Measurements from ENCODE around the gene SPDYE17. TPM values are rescaled to one million over a fixed set of nuclear protein-coding genes. Genes with fewer than 3 reads are reported as not detected.
"Not testable (repeated sequence)": the region's sequence is repeated elsewhere in the genome, so short reads cannot be mapped to it uniquely, and the experiment has no call there.

Gene SPDYE17
- not detected for total RNA-seq

- DNase-seq (ENCODE audit: low spot score), result not testable (repeated sequence)
Observed at GRCh38 chr7:77032261-77032660, at the start of gene SPDYE17. TSS of gene SPDYE17 (minus strand) at chr7:77032361. CDS start at chr7:77030570, 1,791 bp downstream.

GRCh38 chr7:77080236-77080635 lies 48.1 kb upstream of the SPDYE17 start:
- DNase-seq (ENCODE audit: low spot score), result not testable (repeated sequence)

- DNase-seq (ENCODE audit: low spot score), result not testable (repeated sequence)
Observed at GRCh38 chr7:77079624-77080023, 47.5 kb upstream of the SPDYE17 start.

GRCh38 chr7:77079112-77079511 lies 47.0 kb upstream of the SPDYE17 start:
- not testable (repeated sequence) for DNase-seq (ENCODE audit: low spot score)

GRCh38 chr7:77077060-77077459 lies 44.9 kb upstream of the SPDYE17 start:
- DNase-seq (ENCODE audit: low spot score), result not testable (repeated sequence)

- DNase-seq (ENCODE audit: low spot score), result not testable (repeated sequence)
Observed at GRCh38 chr7:77074786-77075396, 42.7 kb upstream of the SPDYE17 start.

- DNase-seq (ENCODE audit: low spot score), result not testable (repeated sequence)
Observed at GRCh38 chr7:77071108-77071507, 38.9 kb upstream of the SPDYE17 start.

GRCh38 chr7:77065869-77066268 lies 33.7 kb upstream of the SPDYE17 start:
- DNase-seq (ENCODE audit: low spot score), result not testable (repeated sequence)

- DNase-seq (ENCODE audit: low spot score), result not testable (repeated sequence)
Observed at GRCh38 chr7:77063732-77064131, 31.6 kb upstream of the SPDYE17 start.

- not testable (repeated sequence) for DNase-seq (ENCODE audit: low spot score)
Observed at GRCh38 chr7:77062557-77062956, 30.4 kb upstream of the SPDYE17 start, which contains the start of gene SPDYE18. TSS of gene SPDYE18 (minus strand) at chr7:77062558. CDS start at chr7:77060512, 2,046 bp downstream.

- DNase-seq (ENCODE audit: low spot score), result not testable (repeated sequence)
Observed at GRCh38 chr7:77026349-77026748, 5.8 kb downstream of the SPDYE17 start.

- not testable (repeated sequence) for DNase-seq (ENCODE audit: low spot score)
Observed at GRCh38 chr7:77010074-77010680, 22.0 kb downstream of the SPDYE17 start.

GRCh38 chr7:77008000-77008399 lies 24.2 kb downstream of the SPDYE17 start:
- peak; percentile 95 for DNase-seq (ENCODE audit: low spot score)

GRCh38 chr7:77006127-77007110 lies 25.7 kb downstream of the SPDYE17 start:
- DNase-seq (ENCODE audit: low spot score), result peak; percentile 42

GRCh38 chr7:77005461-77006057 lies 26.6 kb downstream of the SPDYE17 start:
- DNase-seq (ENCODE audit: low spot score), result peak; percentile 41

GRCh38 chr7:77004151-77004550 lies 28.0 kb downstream of the SPDYE17 start:
- peak; percentile 17 for DNase-seq (ENCODE audit: low spot score)

GRCh38 chr7:77003241-77003640 lies 28.9 kb downstream of the SPDYE17 start:
- peak; percentile 41 for DNase-seq (ENCODE audit: low spot score)

GRCh38 chr7:77002678-77003233 lies 29.4 kb downstream of the SPDYE17 start:
- not testable (repeated sequence) for DNase-seq (ENCODE audit: low spot score)

GRCh38 chr7:77002104-77002503 lies 30.1 kb downstream of the SPDYE17 start:
- not testable (repeated sequence) for DNase-seq (ENCODE audit: low spot score)

- peak; percentile 29 for DNase-seq (ENCODE audit: low spot score)
Observed at GRCh38 chr7:76999474-77000107, 32.6 kb downstream of the SPDYE17 start.
